GM21381 (cell line): ENCODE measurements around the gene VTA1.
"Not testable (repeated sequence)": the region's sequence is repeated elsewhere in the genome, so short reads cannot be mapped to it uniquely, and the experiment has no call there.

ENCODE experiments used
- ATAC-seq: cut with Tn5 transposase; IDR thresholded peaks from one replicate; pipeline ENCODE4 v1.9.1; 2021; ENCODE audit warnings: mild to moderate bottlenecking, moderate library complexity; ENCODE audit not compliant: unreplicated experiment

Gene VTA1

GRCh38 chr6:142167486-142167885 lies 20.4 kb downstream of the VTA1 start:
- no peak for ATAC-seq

DNA sequence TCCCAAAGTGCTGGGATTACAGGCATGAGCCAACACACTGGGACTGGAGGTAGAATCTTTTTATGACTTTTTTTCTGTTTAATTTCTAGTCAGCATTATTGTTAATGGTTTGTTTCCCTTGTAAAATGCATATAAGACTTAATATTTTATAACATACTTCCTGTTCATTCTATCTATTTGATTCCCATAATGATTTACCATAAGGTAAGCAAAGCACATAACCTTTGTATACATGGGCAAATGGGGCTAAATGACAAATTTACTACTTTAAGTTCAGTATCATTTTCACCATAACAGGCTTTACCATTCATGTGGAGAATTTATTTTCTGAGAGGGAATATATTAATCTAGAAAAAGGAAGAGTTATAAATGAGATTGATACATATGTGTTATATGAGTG lies 24.3 kb downstream of the VTA1 start:
- ATAC-seq = no peak

- no peak for ATAC-seq
Observed at GRCh38 chr6:142172758-142173157, 25.7 kb downstream of the VTA1 start.

DNA sequence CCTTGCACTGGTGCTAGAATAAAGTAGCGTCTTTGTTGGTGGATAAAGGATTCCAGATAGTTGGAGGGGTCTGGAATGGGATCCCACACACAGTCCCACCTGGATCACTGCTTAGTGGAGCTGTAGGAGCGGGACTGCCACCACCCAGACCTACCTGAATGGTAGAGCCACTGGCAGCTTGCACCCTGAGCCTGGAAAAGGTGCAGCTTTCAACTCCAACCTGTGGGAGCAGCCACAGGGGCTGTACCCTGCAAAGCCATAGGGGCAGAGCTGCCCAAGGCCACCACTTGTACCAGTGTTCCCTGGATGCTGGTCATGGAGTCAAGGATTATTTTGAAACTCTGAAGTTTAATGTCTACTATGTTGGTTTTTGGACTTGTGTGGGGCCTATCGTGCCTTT lies 26.9 kb downstream of the VTA1 start:
- no peak for ATAC-seq

DNA sequence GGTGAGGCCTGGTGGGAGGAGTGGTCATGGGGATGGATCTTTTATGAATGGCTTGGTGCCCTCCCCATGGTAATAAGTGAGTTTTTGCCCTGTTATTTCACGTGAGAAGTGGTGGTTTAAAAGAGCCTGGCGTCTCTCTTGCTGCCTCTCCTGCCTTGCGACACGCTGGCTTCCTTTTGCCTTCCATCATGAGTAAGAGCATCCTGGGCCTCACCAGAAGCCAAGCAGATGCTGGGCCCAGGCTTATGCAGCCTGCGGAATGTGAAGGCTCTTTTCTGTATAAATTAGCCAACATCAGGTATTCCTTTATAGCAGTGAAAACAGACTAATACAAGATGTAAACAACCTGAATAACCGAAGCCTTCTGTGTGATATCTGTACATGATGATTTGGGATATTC lies 27.6 kb downstream of the VTA1 start:
- no peak for ATAC-seq

- ATAC-seq = no peak
Observed at GRCh38 chr6:142178129-142178528, 31.1 kb downstream of the VTA1 start.

- no peak for ATAC-seq
Observed at GRCh38 chr6:142182004-142182403, 34.9 kb downstream of the VTA1 start.

DNA sequence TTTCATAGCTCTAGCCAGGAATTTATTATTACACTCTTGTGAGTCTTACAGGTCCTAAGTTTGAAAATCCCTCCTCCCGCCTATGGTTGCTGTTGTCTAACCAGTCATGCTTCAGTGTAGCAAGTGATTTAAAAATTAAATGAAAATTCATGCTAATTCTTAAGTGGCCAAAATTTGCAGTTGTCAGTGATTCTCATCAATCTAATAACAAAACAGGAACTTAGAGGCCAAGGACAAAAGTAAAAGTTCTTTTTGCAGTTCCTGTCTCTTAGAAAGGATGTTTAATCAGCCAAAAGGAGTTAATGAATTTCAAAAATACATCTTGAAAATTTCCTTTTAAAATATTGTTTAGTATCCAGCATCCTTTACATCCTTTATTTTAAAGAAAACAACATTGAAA lies 36.3 kb downstream of the VTA1 start:
- ATAC-seq = no peak

- no peak for ATAC-seq
Observed at GRCh38 chr6:142184307-142184706, 37.2 kb downstream of the VTA1 start.

- ATAC-seq = no peak
Observed at GRCh38 chr6:142185641-142186040, 38.6 kb downstream of the VTA1 start.

GRCh38 chr6:142187209-142187608 lies 40.1 kb downstream of the VTA1 start:
- no peak for ATAC-seq

DNA sequence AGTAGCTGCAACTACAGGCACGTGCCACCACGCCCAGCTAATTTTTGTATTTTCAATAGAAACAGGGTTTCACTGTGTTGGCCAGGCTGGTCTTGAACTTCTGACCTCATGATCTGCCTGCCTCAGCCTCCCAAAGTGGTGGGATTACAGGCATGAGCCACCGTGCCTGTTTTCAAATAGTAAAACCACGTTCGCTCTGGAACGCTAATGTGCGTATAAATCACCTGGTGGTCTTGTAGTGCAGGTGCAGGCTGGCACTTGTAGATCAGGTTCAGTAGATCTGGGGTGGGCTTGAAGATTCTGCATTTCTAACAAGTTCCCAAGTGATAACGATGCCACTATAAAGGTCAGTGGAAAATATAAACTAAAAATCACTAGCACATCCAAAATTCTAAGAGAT lies 41.3 kb downstream of the VTA1 start:
- not testable (repeated sequence) for ATAC-seq

- no peak for ATAC-seq
Observed at GRCh38 chr6:142189057-142189456, 42.0 kb downstream of the VTA1 start.

- ATAC-seq = no peak
Observed at GRCh38 chr6:142192343-142192742, 45.3 kb downstream of the VTA1 start.

DNA sequence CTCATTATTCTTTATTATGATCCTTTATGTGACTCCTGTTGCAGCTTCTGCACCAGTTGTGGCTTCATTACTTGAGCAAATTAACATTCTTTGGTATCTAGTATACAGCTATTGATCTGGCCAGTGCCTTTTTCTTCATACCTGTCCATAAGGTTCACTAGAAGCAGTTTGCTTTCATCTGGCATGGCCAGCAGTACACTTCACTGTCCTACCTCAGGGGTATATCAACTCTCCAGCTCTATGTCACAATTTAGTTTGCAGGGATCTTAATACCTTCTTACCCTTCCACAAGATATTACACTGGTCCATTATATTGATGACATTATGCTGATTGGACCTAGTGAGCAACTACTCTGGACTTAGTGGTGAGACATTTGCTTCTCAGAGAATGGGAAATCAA lies 46.6 kb downstream of the VTA1 start:
- no peak for ATAC-seq

- no peak for ATAC-seq
Observed at GRCh38 chr6:142195862-142196541, 48.9 kb downstream of the VTA1 start.

DNA sequence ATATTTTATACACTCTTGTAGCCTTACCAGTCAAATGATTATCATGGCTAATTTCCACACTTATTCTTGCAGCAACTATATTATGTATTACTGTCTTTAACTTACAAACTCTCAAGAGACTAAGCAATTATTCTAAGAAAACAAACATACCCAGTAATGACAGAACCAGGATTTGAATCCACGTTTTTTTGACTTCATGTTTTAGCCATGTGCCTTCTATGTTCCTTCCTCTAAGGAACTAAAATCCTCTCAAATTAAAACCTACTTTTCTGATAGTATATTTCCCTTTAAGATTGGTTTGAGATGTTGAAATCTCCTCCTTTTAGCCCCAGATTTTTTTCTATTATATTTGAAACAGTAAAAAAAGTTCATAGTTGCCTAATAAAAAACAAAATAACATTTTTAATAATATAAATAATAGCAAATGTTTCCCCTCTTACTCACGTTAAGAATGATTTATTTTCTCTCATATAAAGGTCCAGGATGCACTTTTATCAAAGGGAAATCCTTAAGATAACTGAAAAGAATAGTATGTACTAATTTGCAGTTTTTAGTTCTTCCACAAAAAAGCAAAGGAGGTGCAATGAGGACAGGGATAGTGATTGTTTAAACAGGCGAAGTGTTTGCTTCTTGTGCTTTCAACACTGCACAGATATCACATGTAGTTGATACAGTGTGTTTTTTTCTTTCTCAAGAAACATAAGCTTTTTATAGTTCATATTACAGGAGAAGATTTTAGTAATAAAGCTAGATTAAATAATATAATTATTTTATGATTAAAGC lies 54.0 kb downstream of the VTA1 start:
- no peak for ATAC-seq

- ATAC-seq = no peak
Observed at GRCh38 chr6:142207265-142207877, 60.3 kb downstream of the VTA1 start.

DNA sequence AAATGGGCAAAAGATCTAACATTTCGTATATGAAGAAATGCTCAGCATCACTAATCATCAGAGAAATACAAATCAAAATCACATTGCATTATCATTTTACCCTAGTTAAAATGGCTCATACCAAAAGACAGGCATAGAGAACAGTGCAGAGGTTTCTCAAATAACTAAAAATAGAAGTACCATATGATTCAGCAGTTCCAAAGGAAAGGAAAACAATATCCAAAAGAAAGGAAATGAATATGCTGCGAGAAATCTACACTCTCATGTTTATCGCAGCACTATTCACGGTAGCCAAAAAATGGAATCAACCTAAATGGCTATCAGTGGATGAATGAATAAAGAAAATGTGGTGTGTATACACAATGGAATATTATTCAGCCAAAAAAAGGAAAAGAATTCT lies 63.5 kb downstream of the VTA1 start:
- ATAC-seq = no peak

DNA sequence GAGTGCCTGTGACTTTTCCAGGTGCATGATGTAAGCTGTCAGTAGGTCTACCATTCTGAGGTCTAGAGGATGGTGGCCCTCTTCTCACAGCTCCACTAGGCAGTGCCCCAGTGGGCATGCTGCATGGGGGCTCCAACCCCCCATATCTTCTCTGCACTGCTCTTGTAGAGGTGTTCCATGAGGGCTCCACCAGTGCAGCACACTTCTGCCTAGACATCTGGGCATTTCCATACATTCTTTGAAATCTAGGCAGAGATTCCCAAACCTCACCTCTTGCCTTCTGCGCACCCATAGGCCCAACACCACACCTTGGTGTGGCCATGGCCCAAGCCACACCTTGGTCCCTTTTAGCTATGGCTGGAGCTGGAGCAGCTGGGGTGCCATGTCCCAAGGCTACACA lies 66.3 kb downstream of the VTA1 start:
- no peak for ATAC-seq

GRCh38 chr6:142218446-142218845 lies 71.4 kb downstream of the VTA1 start:
- ATAC-seq = no peak

- no peak for ATAC-seq
Observed at GRCh38 chr6:142222022-142222421, 75.0 kb downstream of the VTA1 start.
